ENCODE data around the gene RGS7.

The RGS7 gene

GRCh38 chr1:240801442-240801841 is 555.6 kb downstream of the RGS7 start:
- H3K27ac ChIP-seq, result no peak overlapping the region
- TF ChIP-seq, protein P1, sequence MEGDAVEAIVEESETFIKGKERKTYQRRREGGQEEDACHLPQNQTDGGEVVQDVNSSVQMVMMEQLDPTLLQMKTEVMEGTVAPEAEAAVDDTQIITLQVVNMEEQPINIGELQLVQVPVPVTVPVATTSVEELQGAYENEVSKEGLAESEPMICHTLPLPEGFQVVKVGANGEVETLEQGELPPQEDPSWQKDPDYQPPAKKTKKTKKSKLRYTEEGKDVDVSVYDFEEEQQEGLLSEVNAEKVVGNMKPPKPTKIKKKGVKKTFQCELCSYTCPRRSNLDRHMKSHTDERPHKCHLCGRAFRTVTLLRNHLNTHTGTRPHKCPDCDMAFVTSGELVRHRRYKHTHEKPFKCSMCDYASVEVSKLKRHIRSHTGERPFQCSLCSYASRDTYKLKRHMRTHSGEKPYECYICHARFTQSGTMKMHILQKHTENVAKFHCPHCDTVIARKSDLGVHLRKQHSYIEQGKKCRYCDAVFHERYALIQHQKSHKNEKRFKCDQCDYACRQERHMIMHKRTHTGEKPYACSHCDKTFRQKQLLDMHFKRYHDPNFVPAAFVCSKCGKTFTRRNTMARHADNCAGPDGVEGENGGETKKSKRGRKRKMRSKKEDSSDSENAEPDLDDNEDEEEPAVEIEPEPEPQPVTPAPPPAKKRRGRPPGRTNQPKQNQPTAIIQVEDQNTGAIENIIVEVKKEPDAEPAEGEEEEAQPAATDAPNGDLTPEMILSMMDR (conservative IDR thresholded peaks at IDR 0.05), result no peak

- H3K27ac ChIP-seq, result no peak overlapping the region
- TF ChIP-seq, protein P1 (conservative IDR thresholded peaks at IDR 0.05), result no peak
Measured at GRCh38 chr1:240800291-240800690, 556.7 kb downstream of the RGS7 start.

DNA sequence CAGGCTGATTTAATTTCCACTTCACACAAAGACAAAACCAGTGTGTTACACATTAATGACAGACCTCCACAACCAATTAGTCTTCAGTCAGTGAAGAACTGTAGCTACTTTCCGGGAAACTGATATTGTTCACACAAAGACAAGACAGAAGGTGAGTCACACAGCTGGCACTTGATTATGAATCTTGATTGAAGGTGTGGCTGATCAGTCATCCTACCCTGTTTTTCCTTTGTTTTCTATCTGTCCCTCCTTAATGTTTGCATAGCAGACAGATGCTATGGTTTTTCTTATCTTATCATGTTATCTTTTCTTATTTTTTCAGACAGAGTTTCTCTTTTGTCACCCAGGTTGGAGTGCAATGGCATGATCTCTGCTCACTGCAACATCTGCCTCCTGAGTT is 560.0 kb downstream of the RGS7 start:
- no peak overlapping the region for H3K27ac ChIP-seq
- TF ChIP-seq, protein P1 (conservative IDR thresholded peaks at IDR 0.05), result no peak

DNA sequence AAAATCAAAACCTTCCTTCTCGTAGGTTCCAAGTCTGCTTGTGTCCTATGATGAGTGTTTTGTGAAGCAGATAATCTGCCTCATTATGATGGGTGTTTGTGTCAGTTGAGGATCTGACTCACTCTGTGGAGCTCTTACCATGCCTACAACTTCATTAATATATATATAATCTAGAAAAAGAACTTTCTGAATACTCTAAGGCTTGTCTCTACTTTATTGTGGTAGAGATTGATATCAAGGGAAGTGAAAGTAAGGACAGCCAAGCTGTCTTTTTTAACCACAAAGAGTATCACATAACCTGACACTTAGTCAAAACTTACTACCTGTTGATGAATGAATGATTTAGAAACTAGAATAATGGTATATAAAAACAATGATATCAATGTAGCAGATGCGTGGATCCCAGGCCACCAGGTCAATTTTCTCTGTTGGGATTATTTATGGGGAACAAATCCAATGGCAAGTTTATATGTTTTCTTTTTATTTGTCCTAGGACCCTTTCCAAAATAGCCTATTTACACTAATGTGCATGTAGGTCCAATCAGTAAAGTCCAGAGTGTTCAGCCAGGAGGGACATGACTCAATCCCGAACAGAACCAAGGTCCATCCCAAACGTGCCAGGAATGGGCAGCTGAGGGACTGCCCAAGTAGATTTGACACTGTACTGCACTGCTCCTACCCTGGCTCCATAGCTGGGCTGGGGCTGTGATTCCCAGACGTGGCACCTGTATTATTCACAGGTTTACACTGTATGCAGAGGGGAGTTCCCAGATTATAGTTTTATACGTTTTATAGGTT is 562.8 kb downstream of the RGS7 start:
- TF ChIP-seq, protein P1 (conservative IDR thresholded peaks at IDR 0.05), result no peak

GRCh38 chr1:240792915-240793529 is 564.0 kb downstream of the RGS7 start:
- no peak overlapping the region for H3K27ac ChIP-seq
- TF ChIP-seq, protein P1 (conservative IDR thresholded peaks at IDR 0.05), result no peak

More for the DNA sequence above, 562.8 kb downstream of the RGS7 start:
- H3K27ac ChIP-seq, result no peak overlapping the region

DNA sequence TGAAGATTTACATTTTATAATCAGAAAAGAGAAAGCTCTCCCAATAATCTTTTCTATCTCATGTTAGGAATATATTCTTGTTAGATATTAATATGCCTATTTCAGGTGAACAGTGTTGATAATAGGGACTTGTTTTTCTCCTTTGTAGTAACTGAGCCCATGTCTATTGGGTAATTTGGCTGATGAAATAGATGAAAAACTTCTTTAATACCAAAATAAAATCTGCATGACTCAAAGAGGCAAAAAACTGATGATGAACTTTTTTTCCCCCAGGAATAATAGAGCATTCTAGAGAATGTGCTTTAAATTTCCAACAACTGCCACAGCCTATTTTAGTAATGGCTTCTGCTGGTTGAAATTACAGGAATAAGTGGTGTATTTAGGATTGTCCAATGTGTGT is 566.1 kb downstream of the RGS7 start:
- TF ChIP-seq, protein P1 (conservative IDR thresholded peaks at IDR 0.05), result no peak

DNA sequence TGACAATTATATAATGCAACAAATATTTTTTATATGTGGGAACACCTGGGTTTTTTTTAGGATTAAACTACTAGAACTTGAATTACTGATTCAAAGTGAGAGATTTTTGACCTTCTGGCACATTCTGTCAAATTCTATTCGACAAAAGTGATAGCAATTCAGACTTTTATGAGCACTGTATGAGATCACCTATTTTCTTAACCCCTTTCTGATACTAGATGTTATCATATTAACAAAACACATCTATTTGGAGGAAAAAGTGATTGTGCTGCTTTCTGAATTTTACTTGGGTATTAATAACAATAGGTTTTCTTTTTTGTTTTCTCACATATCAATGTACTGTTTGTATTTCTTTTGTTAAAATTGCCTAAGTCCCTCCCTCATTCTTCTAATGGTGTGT is 570.1 kb downstream of the RGS7 start:
- TF ChIP-seq, protein P1 (conservative IDR thresholded peaks at IDR 0.05), result no peak
- H3K27ac ChIP-seq, result no peak overlapping the region

More for the DNA sequence above, 566.1 kb downstream of the RGS7 start:
- H3K27ac ChIP-seq, result no peak overlapping the region

Measured in VCaP (cell line).